Esophagus muscularis mucosa (tissue), 4 donors: ENCODE results near the gene PDP2. TPM values are rescaled to one million over a fixed set of nuclear protein-coding genes. Genes with fewer than 3 reads are reported as not detected.

Source experiments
- DNase-seq: peaks from one replicate; pipeline ENCODE4 v3.0.0-alpha.2; 2017; ENCODE audit errors: extremely low spot score
- H3K27ac ChIP-seq, 4 donors: fragments of 200-600 bp; sonication (generic); replicated peaks in 1 of 4; 1 replicate in 3 of 4; 2 replicates in 1 of 4; pipeline ENCODE4 v1.5.1; 2016 to 2019; ENCODE audit warnings: mild to moderate bottlenecking in 1 of 4
- H3K27me3 ChIP-seq, 4 donors: fragments of 200-600 bp; sonication (generic); one replicate each; pipeline versions ENCODE4 v1.5.1 to v1.6.0; 2016 to 2019
- H3K36me3 ChIP-seq, 4 donors: fragments of 200-600 bp; sonication (generic); one replicate each; pipeline ENCODE4 v1.5.1; 2016 to 2019
- H3K4me1 ChIP-seq, 4 donors: fragments of 200-600 bp; sonication (generic); one replicate each; pipeline ENCODE4 v1.5.1; 2016 to 2019
- H3K4me3 ChIP-seq, 4 donors: fragments of 200-600 bp; sonication (generic); 1 replicate in 2 of 4; 2 replicates in 2 of 4; pipeline ENCODE4 v1.5.1; 2016 to 2019; ENCODE audit warnings: mild to moderate bottlenecking in 4 of 4, moderate library complexity in 1 of 4
- H3K9me3 ChIP-seq, 4 donors: fragments of 200-600 bp; sonication (generic); 1 replicate in 3 of 4; 2 replicates in 1 of 4; pipeline ENCODE4 v1.5.1; 2016 to 2019
- EP300 ChIP-seq: sonication (generic); formaldehyde crosslinking; IDR thresholded peaks from one replicate; pipeline ENCODE4 v1.6.1; 2017; ENCODE audit warnings: antibody characterized with exemption
- POLR2A ChIP-seq: fragments of 450-650 bp; IDR thresholded peaks from one replicate; pipeline ENCODE4 v1.6.1; 2017; ENCODE audit warnings: antibody characterized with exemption, moderate library complexity, mild to moderate bottlenecking, low read depth
- POLR2AphosphoS5 ChIP-seq, 2 donors: sonication (generic); formaldehyde crosslinking; IDR thresholded peaks; one replicate each; pipeline ENCODE4 v1.6.1; 2017; ENCODE audit warnings: antibody characterized with exemption in 2 of 2
- WGBS: methylation state at CpG from one replicate; pipeline ENCODE4 v1.1.5; 2018; 5-methylcytosine and 5-hydroxymethylcytosine counted together
- intact Hi-C: fragments of 100-400 bp; cut with DNase I; formaldehyde crosslinking; loops from one replicate; pipeline ENCODE4 v1.15.1; 2023
- total RNA-seq, 4 donors: library from RNA; depleted of rRNA; stranded (reverse); fragments of >200 nt; gene quantifications; one replicate each; pipeline versions ENCODE4 v1.1.0 to v1.2.1, GENCODE V29; 2016
- TF ChIP-seq, protein P1 (sequence below), 3 experiments: fragments of 200-600 bp in 2 of 3; fragments of 450-650 bp in 1 of 3; sonication (generic) in 2 of 3; IDR thresholded peaks; one replicate each; pipeline ENCODE4 v1.5.1; 2017 to 2019; ENCODE audit warnings: antibody characterized with exemption in 3 of 3, mild to moderate bottlenecking in 2 of 3, moderate library complexity in 1 of 3

The PDP2 gene
- total RNA-seq, 4 donors from 2014 or later = 5.5 to 9.3 (median 7.6) TPM

DNA sequence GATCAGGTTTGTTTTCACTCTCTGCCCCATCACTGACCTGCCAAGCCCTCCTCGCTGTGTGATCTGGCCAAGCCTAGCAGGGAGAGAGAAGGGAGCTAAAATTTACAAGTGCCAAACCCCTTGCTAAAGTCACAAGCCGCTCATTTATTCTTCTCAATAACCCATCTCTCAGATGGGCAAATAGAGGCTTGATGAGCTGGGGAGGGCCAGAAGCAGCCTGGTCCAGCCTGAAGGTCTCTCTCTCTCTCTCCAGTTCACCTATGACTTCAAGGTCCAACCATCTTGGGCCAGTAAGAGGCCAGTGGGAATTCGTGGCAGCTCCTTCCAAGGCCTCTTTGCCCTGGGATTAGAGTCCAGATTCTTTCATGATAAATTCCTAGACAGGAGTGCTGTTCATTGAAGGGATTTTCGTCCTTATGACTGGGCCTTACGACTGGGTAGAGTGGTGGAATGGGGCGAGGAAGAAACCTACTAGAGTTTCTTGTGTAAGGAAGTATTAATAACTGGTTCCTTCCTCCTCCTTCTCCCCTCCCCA, 32.7 kb upstream of the PDP2 start:
- intact Hi-C loops = no loop called here
- peaks cover 11 to 23% (median 22%) of the 10 kb centered on the region in 4 donors for H3K4me1 ChIP-seq
- no peaks in the 10 kb centered on the region for H3K9me3 ChIP-seq
- no peak for DNase-seq
- WGBS = 84% methylated on average over 6 of the region's 6 CpGs
- H3K4me3 ChIP-seq = no peak overlapping the region
- no peaks in the 10 kb centered on the region for H3K36me3 ChIP-seq
- H3K27ac ChIP-seq = no peak overlapping the region
- TF ChIP-seq, protein P1, sequence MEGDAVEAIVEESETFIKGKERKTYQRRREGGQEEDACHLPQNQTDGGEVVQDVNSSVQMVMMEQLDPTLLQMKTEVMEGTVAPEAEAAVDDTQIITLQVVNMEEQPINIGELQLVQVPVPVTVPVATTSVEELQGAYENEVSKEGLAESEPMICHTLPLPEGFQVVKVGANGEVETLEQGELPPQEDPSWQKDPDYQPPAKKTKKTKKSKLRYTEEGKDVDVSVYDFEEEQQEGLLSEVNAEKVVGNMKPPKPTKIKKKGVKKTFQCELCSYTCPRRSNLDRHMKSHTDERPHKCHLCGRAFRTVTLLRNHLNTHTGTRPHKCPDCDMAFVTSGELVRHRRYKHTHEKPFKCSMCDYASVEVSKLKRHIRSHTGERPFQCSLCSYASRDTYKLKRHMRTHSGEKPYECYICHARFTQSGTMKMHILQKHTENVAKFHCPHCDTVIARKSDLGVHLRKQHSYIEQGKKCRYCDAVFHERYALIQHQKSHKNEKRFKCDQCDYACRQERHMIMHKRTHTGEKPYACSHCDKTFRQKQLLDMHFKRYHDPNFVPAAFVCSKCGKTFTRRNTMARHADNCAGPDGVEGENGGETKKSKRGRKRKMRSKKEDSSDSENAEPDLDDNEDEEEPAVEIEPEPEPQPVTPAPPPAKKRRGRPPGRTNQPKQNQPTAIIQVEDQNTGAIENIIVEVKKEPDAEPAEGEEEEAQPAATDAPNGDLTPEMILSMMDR (IDR thresholded peaks at IDR 0.05) = no peak
- TF ChIP-seq POLR2A = no peak
- peaks cover 4 to 65% (median 18%) of the 10 kb centered on the region in 4 donors for H3K27me3 ChIP-seq

DNA sequence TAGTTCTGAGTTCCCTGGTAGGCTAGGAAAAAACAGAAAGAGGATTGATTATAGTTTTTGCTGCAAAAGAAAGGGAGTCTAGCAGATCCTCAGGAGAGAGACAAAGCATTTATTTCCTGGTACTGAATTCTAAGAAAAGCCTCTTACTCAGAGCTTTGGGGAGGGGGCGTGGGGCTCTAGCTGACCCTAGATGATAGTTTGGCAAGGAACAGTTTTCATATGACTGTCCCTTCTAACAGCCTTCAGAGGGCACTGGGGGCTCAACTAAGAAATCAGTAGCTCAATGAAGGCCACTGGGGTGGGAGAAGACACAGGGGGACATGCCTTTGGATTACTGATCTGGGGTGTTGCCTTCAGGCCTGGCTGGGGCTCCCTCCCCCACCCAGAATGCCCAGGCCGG, 32.1 kb upstream of the PDP2 start:
- intact Hi-C loops = no loop called here
- no peak for TF ChIP-seq POLR2A
- no peak for TF ChIP-seq POLR2AphosphoS5 (IDR thresholded peaks at IDR 0.05)
- TF ChIP-seq EP300 = no peak
- TF ChIP-seq, protein P1 (IDR thresholded peaks at IDR 0.05) = no peak
- no peak for DNase-seq
- Histone ChIP-seq H3K4me3 (no peak overlapping the region), H3K36me3 (no peaks in the 10 kb centered on the region), H3K4me1 (peaks cover 11 to 23% (median 22%) of the 10 kb centered on the region in 4 donors), H3K27ac (no peak overlapping the region), H3K27me3 (peaks cover 4 to 65% (median 18%) of the 10 kb centered on the region in 4 donors), H3K9me3 (no peaks in the 10 kb centered on the region)
- 90% methylated on average over 1 of the region's 2 CpGs for WGBS

DNA sequence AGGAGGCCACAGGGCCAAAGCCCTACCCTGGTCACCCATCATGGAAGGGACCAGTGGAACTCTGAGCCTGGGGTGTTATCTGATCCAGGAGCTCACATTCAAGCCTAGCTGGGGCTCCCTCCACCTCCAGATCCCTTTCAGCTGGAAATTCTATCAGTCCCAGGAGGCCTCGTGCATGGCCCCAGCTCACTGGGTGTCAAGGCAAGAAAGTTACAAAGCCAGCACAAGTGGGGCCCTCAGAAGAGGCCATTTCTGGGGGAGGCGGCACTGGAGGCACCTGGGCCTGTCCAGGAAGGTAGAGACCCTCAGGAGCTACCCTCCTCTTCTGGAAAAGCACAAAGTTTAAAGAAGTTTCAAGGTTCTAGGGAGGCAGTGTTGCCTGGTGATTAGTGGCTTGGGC, 31.3 kb upstream of the PDP2 start:
- Histone ChIP-seq H3K36me3 (no peaks in the 10 kb centered on the region), H3K27me3 (peaks cover 4 to 57% (median 14%) of the 10 kb centered on the region in 4 donors), H3K9me3 (no peaks in the 10 kb centered on the region), H3K4me3 (no peak overlapping the region), H3K27ac (no peak overlapping the region), H3K4me1 (peaks cover 11 to 21% (median 20%) of the 10 kb centered on the region in 4 donors)
- intact Hi-C loops = no loop called here
- TF ChIP-seq POLR2AphosphoS5 (IDR thresholded peaks at IDR 0.05) (no peak), POLR2A (no peak), EP300 (no peak)
- TF ChIP-seq, protein P1 (IDR thresholded peaks at IDR 0.05) = no peak
- no peak for DNase-seq
- WGBS = 94% methylated on average over 2 of the region's 2 CpGs

DNA sequence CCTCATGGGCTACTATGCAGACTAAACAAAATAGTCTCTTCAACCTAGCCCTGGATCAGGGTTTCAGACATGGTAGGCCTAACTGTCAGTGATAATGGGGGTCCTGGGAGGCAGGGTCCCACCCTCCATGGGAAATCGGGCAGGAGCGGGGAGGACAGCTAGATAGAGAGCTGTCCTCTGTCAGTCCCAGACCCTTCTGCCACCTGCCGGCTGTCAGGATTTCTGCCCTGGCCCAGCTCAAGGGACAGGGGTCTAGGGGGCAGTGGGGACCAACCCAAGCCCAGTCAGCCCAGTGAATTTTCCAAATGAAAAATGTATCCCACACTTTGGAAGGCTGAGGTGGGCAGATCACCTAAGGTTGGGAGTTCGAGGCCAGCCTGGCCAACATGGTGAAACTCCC, 30.8 kb upstream of the PDP2 start:
- DNase-seq = no peak
- Histone ChIP-seq H3K4me1 (peaks cover 6 to 16% (median 14%) of the 10 kb centered on the region in 4 donors), H3K27me3 (peaks cover 0 to 52% (median 9%) of the 10 kb centered on the region in 4 donors), H3K36me3 (no peaks in the 10 kb centered on the region), H3K27ac (no peak overlapping the region), H3K4me3 (no peak overlapping the region), H3K9me3 (no peaks in the 10 kb centered on the region)
- no peak for TF ChIP-seq POLR2A
- 95% methylated on average over 4 of the region's 4 CpGs for WGBS
- intact Hi-C loops = no loop called here

DNA sequence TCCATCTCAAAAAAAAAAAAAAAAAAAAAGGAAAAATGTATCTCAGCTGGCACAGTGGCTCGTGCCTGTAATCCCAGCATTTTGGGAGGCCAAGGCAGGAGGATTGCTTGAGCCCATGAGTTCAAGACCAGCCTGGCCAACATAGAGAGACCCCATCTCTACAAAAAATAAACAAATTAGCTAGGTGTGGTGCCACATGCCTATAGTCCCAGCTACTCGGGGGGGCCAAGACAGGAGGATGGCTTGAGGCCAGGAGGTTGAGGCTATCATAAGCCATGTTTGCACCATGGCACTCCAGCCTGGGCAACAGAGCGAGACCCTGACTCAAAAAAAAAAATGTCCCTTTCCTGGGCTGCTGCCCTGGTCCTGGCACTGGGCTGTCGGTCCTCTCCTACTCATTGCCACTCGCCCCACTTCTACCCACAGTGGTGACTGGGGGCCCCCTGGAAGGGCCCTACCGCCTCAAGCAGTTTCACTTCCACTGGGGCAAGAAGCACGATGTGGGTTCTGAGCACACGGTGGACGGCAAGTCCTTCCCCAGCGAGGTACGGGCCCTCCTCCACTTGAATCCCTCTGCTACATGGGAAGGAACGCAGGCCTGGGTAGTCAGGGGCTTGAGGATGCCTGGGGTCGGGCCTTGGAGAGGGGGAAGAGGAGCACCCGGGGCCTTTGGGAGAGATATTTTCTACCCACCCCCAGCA, 30.1 kb upstream of the PDP2 start:
- no peak for DNase-seq
- intact Hi-C loops = no loop called here
- WGBS = 91% methylated on average over 12 of the region's 14 CpGs

More for the DNA sequence above, 30.1 kb upstream of the PDP2 start:
- TF ChIP-seq, protein P1 (IDR thresholded peaks at IDR 0.05) = no peak
- TF ChIP-seq POLR2AphosphoS5 (IDR thresholded peaks at IDR 0.05) (no peak), POLR2A (no peak), EP300 (no peak)
- no peak overlapping the region for H3K4me3 ChIP-seq
- peaks cover 0 to 45% (median 2%) of the 10 kb centered on the region in 4 donors for H3K27me3 ChIP-seq
- no peaks in the 10 kb centered on the region for H3K36me3 ChIP-seq
- peaks cover 0 to 8% (median 7%) of the 10 kb centered on the region in 4 donors for H3K4me1 ChIP-seq
- H3K27ac ChIP-seq = no peak overlapping the region
- H3K9me3 ChIP-seq = no peaks in the 10 kb centered on the region
